ENCODE data around the gene FCER2. TPM values are rescaled to one million over a fixed set of nuclear protein-coding genes. Genes with fewer than 3 reads are reported as not detected.

The FCER2 gene
- not detected in 2 replicates for total RNA-seq

GRCh38 chr19:7701654-7702457 lies at the start of gene FCER2:
TSS of gene FCER2 (minus strand) at chr19:7702131. CDS start at chr19:7699760, 2,371 bp downstream.

GRCh38 chr19:7746903-7747884 lies 45.3 kb upstream of the FCER2 start, which contains the start of gene CD209:
TSS of gene CD209 (minus strand) at chr19:7747534. CDS start at chr19:7747511, 23 bp downstream.

GRCh38 chr19:7732045-7732444 lies 30.1 kb upstream of the FCER2 start, which contains the start of gene CLEC4G:
TSS of gene CLEC4G (minus strand) at chr19:7732110. CDS start at chr19:7732102, 8 bp downstream.

GRCh38 chr19:7680606-7681339 lies 21.2 kb downstream of the FCER2 start, which contains the start of gene TRAPPC5:
TSS of gene TRAPPC5 (plus strand) at chr19:7680833. CDS start at chr19:7682254, 1,421 bp downstream.

GRCh38 chr19:7676854-7677253 lies 25.1 kb downstream of the FCER2 start, which contains the start of gene MCEMP1:
TSS of gene MCEMP1 (plus strand) at chr19:7677090. CDS start at chr19:7677121, 31 bp downstream.

GRCh38 chr19:7668842-7669241 lies 33.1 kb downstream of the FCER2 start, which contains the start of gene RETN:
TSS of gene RETN (plus strand) at chr19:7669049. CDS start at chr19:7669327, 278 bp downstream.

Other genes with a start within 250 kb of the FCER2 start
- gene PEX11G, start 213.1 kb downstream of the FCER2 start, total RNA-seq: 5.5 and 5.8 TPM in 2 replicates
- gene ZNF358, start 186.0 kb downstream of the FCER2 start, total RNA-seq: 13.8 and 22.9 TPM in 2 replicates
- gene MCOLN1, start 179.5 kb downstream of the FCER2 start, total RNA-seq: 3.0 and 3.1 TPM in 2 replicates
- gene PNPLA6, start 166.4 kb downstream of the FCER2 start, total RNA-seq: 73.2 and 75.9 TPM in 2 replicates
- 4.2 and 5.1 TPM in 2 replicates for gene CAMSAP3, start 106.3 kb downstream of the FCER2 start, total RNA-seq
- 32.9 and 36.3 TPM in 2 replicates for gene XAB2, start 72.6 kb downstream of the FCER2 start, total RNA-seq
- 23.1 and 43.3 TPM in 2 replicates for gene PET100, start 72.3 kb downstream of the FCER2 start, total RNA-seq
- not detected in 2 replicates for gene PCP2, start 68.4 kb downstream of the FCER2 start, total RNA-seq
- 43.7 and 55.8 TPM in 2 replicates for gene STXBP2, start 65.0 kb downstream of the FCER2 start, total RNA-seq
- not detected in 2 replicates for gene RETN, start 33.1 kb downstream of the FCER2 start, total RNA-seq
- gene MCEMP1, start 25.0 kb downstream of the FCER2 start, total RNA-seq: not detected in 2 replicates
- 121 and 125 TPM in 2 replicates for gene TRAPPC5, start 21.3 kb downstream of the FCER2 start, total RNA-seq
- not detected in 2 replicates for gene CLEC4G, start 30.0 kb upstream of the FCER2 start, total RNA-seq
- gene CD209, start 45.4 kb upstream of the FCER2 start, total RNA-seq: not detected in 2 replicates
- not detected in 2 replicates for gene CLEC4M, start 61.1 kb upstream of the FCER2 start, total RNA-seq
- 14.2 and 18.0 TPM in 2 replicates for gene EVI5L, start 128.1 kb upstream of the FCER2 start, total RNA-seq
- gene PRR36, start 172.3 kb upstream of the FCER2 start, total RNA-seq: not detected in 2 replicates
- 7.6 and 9.9 TPM in 2 replicates for gene LRRC8E, start 186.4 kb upstream of the FCER2 start, total RNA-seq
- 14.2 and 14.5 TPM in 2 replicates for gene MAP2K7, start 201.7 kb upstream of the FCER2 start, total RNA-seq
- 0.84 and 7.5 TPM in 2 replicates for gene TGFBR3L, start 212.7 kb upstream of the FCER2 start, total RNA-seq
- 26.7 and 36.4 TPM in 2 replicates for gene SNAPC2, start 218.2 kb upstream of the FCER2 start, total RNA-seq
- gene CTXN1, start 224.0 kb upstream of the FCER2 start, total RNA-seq: 0.86 and 1.1 TPM in 2 replicates
- 63.9 and 72.7 TPM in 2 replicates for gene TIMM44, start 241.5 kb upstream of the FCER2 start, total RNA-seq

Data from hair follicular keratinocyte (primary cell).